Epidermal melanocyte (primary cell): Measurements from ENCODE around the gene CELF2.
"Not testable (repeated sequence)": the region's sequence is repeated elsewhere in the genome, so short reads cannot be mapped to it uniquely, and the experiment has no call there.

Source experiments
- DNase-seq: peaks from one replicate; pipeline ENCODE4 v3.0.0; 2011; ENCODE audit warnings: low spot score; ENCODE audit not compliant: insufficient read length

CELF2 gene

DNA sequence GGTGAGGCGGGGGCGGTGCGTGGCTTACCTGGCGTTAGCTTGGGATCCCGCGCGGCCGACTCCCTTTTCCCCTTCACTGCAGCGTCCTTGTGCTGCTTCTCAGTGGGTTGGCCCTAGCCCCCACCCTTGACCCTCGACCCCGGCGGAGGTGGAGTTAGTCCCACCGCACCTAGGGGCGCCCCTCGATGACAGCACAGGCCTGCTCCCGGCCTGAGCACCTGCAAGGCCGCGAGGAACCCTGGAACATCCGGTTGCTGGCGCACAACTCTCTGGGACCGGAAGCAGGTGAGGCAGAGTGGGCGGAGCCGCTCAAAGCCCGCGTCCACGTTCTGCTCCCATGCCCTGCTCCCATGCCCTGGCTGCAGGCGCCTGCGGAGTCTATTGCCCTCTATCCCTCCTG is 326.9 kb downstream of the CELF2 start:
- no peak for DNase-seq

DNA sequence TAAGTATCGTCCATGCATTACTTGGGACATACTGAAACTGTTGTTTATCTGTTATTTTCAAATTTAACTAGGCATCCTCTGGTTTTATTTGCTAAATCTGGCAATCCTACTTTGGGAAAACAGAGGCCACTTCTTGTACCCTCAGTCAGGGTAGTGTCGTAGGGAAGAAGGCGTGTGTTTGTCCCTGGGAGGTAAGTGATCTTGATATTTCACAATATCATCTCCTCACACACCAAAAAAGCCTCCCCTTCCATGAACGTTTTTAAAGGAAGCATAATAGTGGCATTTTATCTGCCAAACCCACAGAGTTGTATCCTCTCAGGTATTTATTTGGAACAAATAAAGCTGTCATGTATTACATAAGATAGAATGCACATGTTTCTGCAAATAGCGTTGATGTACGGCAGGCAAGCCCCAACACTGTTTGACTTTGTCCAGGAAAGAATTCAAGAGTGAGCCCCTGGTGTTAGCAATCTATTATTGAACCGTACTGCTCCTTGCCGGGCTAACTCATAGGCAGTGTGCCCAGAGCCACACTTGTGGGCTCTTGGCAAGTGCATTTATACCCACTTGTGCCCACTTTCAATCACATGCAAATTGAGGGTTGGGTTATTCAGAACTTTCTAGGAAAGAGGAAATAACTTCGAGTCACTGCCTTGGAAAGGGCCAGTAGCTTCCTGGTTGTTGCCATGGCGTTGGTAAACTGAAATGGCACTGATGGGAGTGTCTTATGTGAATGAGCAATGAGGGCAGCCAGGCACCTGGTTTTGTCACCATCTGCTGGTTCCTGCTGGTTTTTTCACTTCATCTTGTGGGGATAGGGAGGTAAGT is 327.8 kb downstream of the CELF2 start:
- no peak for DNase-seq

DNA sequence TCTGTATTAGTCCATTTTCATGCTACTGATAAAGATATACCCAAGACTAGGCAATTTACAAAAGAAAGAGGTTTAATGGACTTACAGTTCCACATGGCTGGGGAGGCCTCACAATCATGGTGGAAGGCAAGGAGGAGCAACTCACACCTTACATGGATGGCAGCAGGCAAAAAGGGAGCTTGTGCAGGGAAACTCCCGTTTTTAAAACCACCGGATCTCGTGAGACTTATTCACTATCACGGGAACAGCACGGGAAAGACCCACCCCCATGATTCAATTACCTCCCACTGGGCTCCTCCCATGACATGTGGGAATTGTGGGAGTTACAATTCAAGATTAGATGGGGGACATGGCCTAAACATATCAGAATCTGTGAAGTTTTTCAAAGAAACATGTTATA is 329.9 kb downstream of the CELF2 start:
- DNase-seq, result not testable (repeated sequence)

- DNase-seq, result no peak
Observed at GRCh38 chr10:11351801-11352200, 334.1 kb downstream of the CELF2 start.

DNA sequence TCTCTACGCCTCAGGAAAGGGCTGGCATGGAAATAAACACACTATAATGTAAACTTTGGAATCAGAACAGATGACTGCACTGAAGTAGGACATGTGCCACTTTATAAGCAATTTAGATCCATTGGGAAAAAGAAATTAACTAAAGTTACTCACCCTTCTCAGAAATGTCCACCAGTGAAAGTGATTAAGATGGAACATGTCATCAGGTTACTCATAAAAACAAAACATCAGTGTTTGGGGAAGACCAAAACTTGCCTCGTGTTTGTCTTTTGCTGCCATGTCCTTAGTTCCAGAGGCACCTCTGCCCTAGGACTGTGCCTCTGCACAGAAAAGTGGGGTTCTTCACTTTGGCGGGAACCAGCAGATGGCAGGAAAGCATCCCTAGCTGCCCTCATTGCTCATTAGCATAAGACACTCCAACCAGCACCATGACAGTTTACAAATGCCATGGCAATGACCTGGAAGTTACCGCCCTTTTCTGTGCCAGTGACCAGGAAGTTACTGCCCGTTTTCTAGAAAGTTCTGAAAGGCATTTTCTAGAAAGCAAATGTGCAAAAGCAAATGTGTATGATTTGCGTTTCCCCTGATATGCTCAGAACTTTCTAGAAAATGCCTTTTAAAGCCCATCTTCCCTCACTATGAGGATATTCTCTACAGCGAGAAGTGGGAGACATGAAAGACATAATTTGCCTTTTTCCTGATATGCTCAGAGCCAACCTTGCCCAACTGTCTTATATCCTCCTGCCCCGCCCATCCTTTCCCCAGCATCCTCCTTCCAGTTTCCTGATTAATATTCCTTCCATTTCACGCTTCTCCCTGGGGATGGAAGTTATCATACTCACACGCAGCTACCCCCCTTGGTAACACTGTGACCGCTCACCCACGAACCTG is 335.6 kb downstream of the CELF2 start:
- no peak for DNase-seq

- no peak for DNase-seq
Observed at GRCh38 chr10:11354823-11355222, 337.2 kb downstream of the CELF2 start.

DNA sequence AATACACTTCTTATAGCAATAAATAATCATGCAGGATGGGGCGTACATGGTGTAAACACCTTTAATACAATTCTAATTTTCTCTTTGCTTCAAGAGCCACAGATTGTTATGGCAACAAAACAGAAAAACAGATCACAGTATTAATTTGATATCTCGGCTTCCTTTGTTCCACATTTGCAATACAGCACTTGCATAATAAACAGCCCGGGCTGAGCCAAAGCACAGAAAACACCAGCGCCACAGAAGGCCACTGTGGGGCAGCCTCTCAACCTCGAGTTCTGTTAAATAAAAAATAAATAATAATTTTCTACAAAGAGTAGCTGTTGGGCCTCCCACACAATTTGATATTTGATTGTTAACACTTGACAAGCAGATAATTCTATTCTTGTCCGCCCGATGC is 337.9 kb downstream of the CELF2 start:
- DNase-seq, result no peak

GRCh38 chr10:11357439-11357838 is 339.8 kb downstream of the CELF2 start:
- DNase-seq, result no peak

DNA sequence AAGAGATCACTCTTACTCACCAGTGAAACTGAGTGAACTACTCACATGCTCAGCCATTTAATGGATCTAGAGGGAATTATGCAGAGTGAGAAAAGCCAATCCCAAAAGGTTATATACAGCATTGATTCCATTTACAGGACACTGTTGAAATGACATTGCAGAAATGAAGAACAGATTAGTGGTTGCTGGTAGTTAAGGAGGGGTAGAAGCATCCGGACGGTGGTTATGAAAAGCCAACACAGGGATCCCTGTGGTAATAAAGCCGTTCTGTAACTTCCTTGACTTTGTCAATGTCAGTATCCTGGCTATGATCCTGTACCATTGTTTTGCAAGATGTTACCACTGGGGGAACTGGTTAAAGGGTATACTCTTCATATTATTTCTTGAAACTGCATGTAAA is 340.3 kb downstream of the CELF2 start:
- no peak for DNase-seq

GRCh38 chr10:11358923-11359575 is 341.4 kb downstream of the CELF2 start:
- no peak for DNase-seq

- DNase-seq, result no peak
Observed at GRCh38 chr10:11359869-11360268, 342.2 kb downstream of the CELF2 start.

GRCh38 chr10:11363497-11363896 is 345.8 kb downstream of the CELF2 start:
- no peak for DNase-seq

- no peak for DNase-seq
Observed at GRCh38 chr10:11364241-11364640, 346.6 kb downstream of the CELF2 start.

GRCh38 chr10:11366889-11367288 is 349.2 kb downstream of the CELF2 start:
- not testable (repeated sequence) for DNase-seq

DNA sequence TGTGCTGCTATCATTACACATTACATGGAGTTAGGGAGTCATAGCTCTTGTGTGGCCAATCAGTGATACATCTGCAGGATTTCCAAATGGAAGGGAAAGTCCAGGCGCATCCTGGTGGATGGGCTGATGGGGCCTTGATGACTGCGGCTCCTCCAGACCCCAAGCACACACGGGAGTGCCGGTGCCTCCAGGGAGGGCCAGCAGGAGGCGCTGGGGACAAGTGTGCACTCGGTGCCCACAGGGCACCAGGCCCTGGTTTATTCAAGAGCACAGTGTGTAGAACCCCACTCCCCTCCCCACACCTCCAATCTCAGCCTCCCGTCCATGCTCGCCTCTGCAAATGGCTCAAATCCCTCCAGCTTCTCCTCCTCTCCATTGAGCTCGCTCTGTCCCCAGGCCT is 349.8 kb downstream of the CELF2 start:
- no peak for DNase-seq

- DNase-seq, result no peak
Observed at GRCh38 chr10:11373717-11374171, 356.1 kb downstream of the CELF2 start.

DNA sequence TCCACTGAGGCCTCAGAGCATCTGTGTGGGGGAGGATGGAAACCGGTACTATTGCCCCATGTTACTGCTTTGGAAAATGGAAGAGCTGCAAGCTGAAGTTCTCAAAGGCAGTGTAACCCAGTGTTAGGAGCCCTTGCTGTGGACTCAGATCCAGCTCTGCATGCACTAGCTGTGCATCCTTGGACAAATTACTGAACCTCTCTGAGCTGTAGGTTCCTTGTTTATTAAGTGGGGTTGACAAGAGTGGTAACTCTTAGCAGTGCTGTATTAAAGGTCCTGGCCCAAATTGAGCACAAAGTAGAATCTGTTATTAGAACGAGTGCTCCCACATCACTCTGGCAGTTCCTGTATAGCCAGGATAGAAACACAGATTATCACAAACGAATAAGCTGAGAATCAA is 359.6 kb downstream of the CELF2 start:
- DNase-seq, result no peak

- DNase-seq, result no peak
Observed at GRCh38 chr10:11378835-11379234, 361.2 kb downstream of the CELF2 start.

- DNase-seq, result no peak
Observed at GRCh38 chr10:11379771-11380170, 362.1 kb downstream of the CELF2 start.

DNA sequence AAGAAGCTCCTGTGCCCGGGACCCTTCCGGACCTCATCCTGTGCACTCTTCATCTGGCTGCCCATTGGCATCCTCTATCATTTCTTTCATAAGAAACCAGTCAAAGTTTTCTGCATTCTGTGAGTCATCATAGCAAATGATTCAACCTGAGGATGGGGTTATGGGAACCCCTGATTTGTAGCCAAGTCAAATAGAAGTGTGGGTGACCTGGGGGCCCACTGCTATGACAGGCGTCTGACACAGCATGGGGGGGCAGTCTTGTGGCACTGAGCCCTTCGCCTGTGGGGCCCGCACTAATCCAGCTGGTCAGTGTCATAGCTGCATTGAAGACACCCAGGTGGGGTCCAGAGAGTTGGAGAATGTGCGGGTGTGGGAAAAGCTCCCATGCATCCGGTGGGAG is 363.4 kb downstream of the CELF2 start:
- no peak for DNase-seq

- DNase-seq, result no peak
Observed at GRCh38 chr10:11381511-11381910, 363.8 kb downstream of the CELF2 start.

- no peak for DNase-seq
Observed at GRCh38 chr10:11382187-11382586, 364.5 kb downstream of the CELF2 start.
